ENCODE measurements around the gene SNAP47. TPM values are rescaled to one million over a fixed set of nuclear protein-coding genes. Genes with fewer than 3 reads are reported as not detected.

The SNAP47 gene
- total and polyA plus RNA-seq, 2 of the 4 experiments (the other 2 are of a cell fraction) = 39.4 to 72.9 TPM

GRCh38 chr1:227785805-227786671 lies 50.8 kb downstream of the SNAP47 start:
- no TSS peak for BruUV-seq (replicated peaks)
- H3K4me1 ChIP-seq (ENCODE audit: control insufficient read depth, insufficient read depth, low read length) = peaks cover 3% of the 10 kb centered on the region; the same call in 1 of the 2 replicates
- no peak overlapping the region for H2BK120ac ChIP-seq (ENCODE audit: low read depth, low read length)
- H3K27me3 ChIP-seq (ENCODE audit: control insufficient read depth, insufficient read depth, low read length) = no peaks in the 10 kb centered on the region
- no peak for ATAC-seq (ENCODE audit: low read depth)
- H3K9me1 ChIP-seq (ENCODE audit: insufficient read depth, low read length) = peaks cover 3% of the 10 kb centered on the region; the same call in 1 of the 2 replicates
- H4K20me1 ChIP-seq (ENCODE audit: insufficient read depth, low read length) = no peaks in the 10 kb centered on the region
- TF ChIP-seq FOS (IDR thresholded peaks at IDR 0.05; ENCODE audit: low read depth, low read length) (no peak), RCOR1 (IDR thresholded peaks at IDR 0.05; ENCODE audit: insufficient replicate concordance, low read length) (no peak), CEBPB (IDR thresholded peaks at IDR 0.05; ENCODE audit: low read depth, low read length) (no peak), NFE2L2 (IDR thresholded peaks at IDR 0.05; ENCODE audit: low read depth, low read length) (no peak), MXI1 (IDR thresholded peaks at IDR 0.05; ENCODE audit: borderline replicate concordance, low read depth, low read length) (no peak), BHLHE40 (IDR thresholded peaks at IDR 0.05; ENCODE audit: low read depth, low read length) (no peak), CHD1 (IDR thresholded peaks at IDR 0.05; ENCODE audit: low read depth, low read length) (no peak), POLR2A (IDR thresholded peaks at IDR 0.05; ENCODE audit: low read depth, low read length) (no peak)
- TF ChIP-seq, protein P1, sequence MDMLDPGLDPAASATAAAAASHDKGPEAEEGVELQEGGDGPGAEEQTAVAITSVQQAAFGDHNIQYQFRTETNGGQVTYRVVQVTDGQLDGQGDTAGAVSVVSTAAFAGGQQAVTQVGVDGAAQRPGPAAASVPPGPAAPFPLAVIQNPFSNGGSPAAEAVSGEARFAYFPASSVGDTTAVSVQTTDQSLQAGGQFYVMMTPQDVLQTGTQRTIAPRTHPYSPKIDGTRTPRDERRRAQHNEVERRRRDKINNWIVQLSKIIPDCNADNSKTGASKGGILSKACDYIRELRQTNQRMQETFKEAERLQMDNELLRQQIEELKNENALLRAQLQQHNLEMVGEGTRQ (IDR thresholded peaks at IDR 0.05; ENCODE audit: low read depth, low read length) = no peak
- no peak overlapping the region for H2BK15ac ChIP-seq (ENCODE audit: low read depth, low read length)
- no peak overlapping the region for H3K4ac ChIP-seq (ENCODE audit: low read depth, low read length)
- no peak for DNase-seq
- H3K4me2 ChIP-seq (ENCODE audit: low read depth, low read length) = no peak overlapping the region
- H4K5ac ChIP-seq (ENCODE audit: low read depth, low read length) = no peak overlapping the region
- POLR2A ChIA-PET (ENCODE audit: unreplicated experiment) = no interaction called here
- H3K18ac ChIP-seq (ENCODE audit: low read depth, low read length) = no peak overlapping the region
- H3K9me3 ChIP-seq (ENCODE audit: control insufficient read depth, insufficient read depth, low read length) = no peaks in the 10 kb centered on the region
- no peaks in the 10 kb centered on the region for H3K79me1 ChIP-seq (ENCODE audit: low read depth in 1 of 2, low read length in 2 of 2)
- 65% methylated on average over 6 of the region's 19 CpGs; no CpG with 5 or more reads in 1 of the 2 experiments for WGBS, 2 experiments (ENCODE audit: extremely low coverage in 2 of 2, insufficient read length in 1 of 2)
- dilution Hi-C loops (cut with HindIII; ENCODE audit: low sequenced_read_pairs, unreplicated experiment) = no loop called here
- H3K9ac ChIP-seq (ENCODE audit: low read depth, low read length) = no peak overlapping the region
- H4K91ac ChIP-seq (ENCODE audit: insufficient read depth, low read depth, low read length) = no peak overlapping the region
- H3K56ac ChIP-seq (ENCODE audit: extremely low read depth, insufficient read depth, low read length) = no peak overlapping the region
- no peak overlapping the region for H3K14ac ChIP-seq (replicated peaks; ENCODE audit: low read depth, low read length)
- CTCF ChIA-PET = no interaction called here
- peaks cover 4% of the 10 kb centered on the region for H3K36me3 ChIP-seq (ENCODE audit: control insufficient read depth, insufficient read depth, low read length)
- no peak overlapping the region for H3K23ac ChIP-seq (ENCODE audit: low read depth, low read length)
- H4K8ac ChIP-seq (ENCODE audit: low read depth in 2 of 2, low read length in 2 of 2) = no peak overlapping the region
- no peak overlapping the region for H2BK5ac ChIP-seq (ENCODE audit: low read depth, low read length, poor library complexity, severe bottlenecking)
- no peak overlapping the region for H3K27ac ChIP-seq (ENCODE audit: insufficient read depth, low read length)
- no peak overlapping the region for H2AK5ac ChIP-seq (ENCODE audit: low read depth, low read length)
- in situ Hi-C loops (cut with MboI; ENCODE audit: low sequenced_read_pairs) = no loop called here
- intact Hi-C loops (cut with micrococcal nuclease) = no loop called here
- H2AK9ac ChIP-seq (replicated peaks; ENCODE audit: low read depth, low read length, poor library complexity) = peak overlapping the region; percentile 34
- no peak overlapping the region for H2AFZ ChIP-seq (replicated peaks; ENCODE audit: low read length, poor library complexity)
- no peak overlapping the region for H2BK20ac ChIP-seq (ENCODE audit: low read depth, low read length)
- H3K4me3 ChIP-seq (ENCODE audit: insufficient read depth, low read depth, low read length) = no peak overlapping the region

Measured in IMR-90 (cell line).